CD4-positive, alpha-beta memory T cell (primary cell): Measurements from ENCODE around the gene SEMA6C. TPM values are rescaled to one million over a fixed set of nuclear protein-coding genes. Genes with fewer than 3 reads are reported as not detected.

ENCODE experiments used
- polyA plus RNA-seq, 2 donors: library from polyadenylated mRNA; unstranded; fragments of 300-500 nt; fragmentation: Illumina TruSeq; gene quantifications; one replicate each; pipeline ENCODE4 v1.2.3, GENCODE V29; 2021
- total RNA-seq, 2 experiments: library from RNA; stranded (reverse); gene quantifications; one replicate each; pipeline ENCODE4 v1.2.3, GENCODE V29; 2021

Gene SEMA6C
- total and polyA plus RNA-seq, 4 experiments from 2014 or later = 0.54 to 8.2 (median 4.9) TPM

Other genes with a start within 250 kb of the SEMA6C start
- 10 to 100 TPM; 71.4 to 72.6 TPM for gene SETDB1, start 220.3 kb downstream of the SEMA6C start, total RNA-seq
- 10 to 100 TPM in 1 of 2 donors, 1 to 10 TPM in 1; 9.8 to 14.2 TPM for gene SETDB1, start 220.3 kb downstream of the SEMA6C start, polyA plus RNA-seq
- gene CERS2, start 171.8 kb downstream of the SEMA6C start, total RNA-seq = 100 to 1,000 TPM; 145 to 149 TPM
- gene CERS2, start 171.8 kb downstream of the SEMA6C start, polyA plus RNA-seq = 100 to 1,000 TPM; 184 to 206 TPM
- under 1 TPM in 1 of 2 experiments, not detected in 1; 0.17 TPM for gene ANXA9, start 164.3 kb downstream of the SEMA6C start, total RNA-seq
- under 1 TPM; 0.23 to 0.33 TPM for gene ANXA9, start 164.3 kb downstream of the SEMA6C start, polyA plus RNA-seq
- 10 to 100 TPM; 31.4 to 32.1 TPM for gene MINDY1, start 139.7 kb downstream of the SEMA6C start, total RNA-seq
- 10 to 100 TPM in 1 of 2 donors, 1 to 10 TPM in 1; 6.5 to 17.6 TPM for gene MINDY1, start 139.7 kb downstream of the SEMA6C start, polyA plus RNA-seq
- 10 to 100 TPM; 35.0 to 38.9 TPM for gene PRUNE1, start 138.2 kb downstream of the SEMA6C start, total RNA-seq
- gene PRUNE1, start 138.2 kb downstream of the SEMA6C start, polyA plus RNA-seq = 10 to 100 TPM; 52.6 to 59.0 TPM
- gene BNIPL, start 110.0 kb downstream of the SEMA6C start, total RNA-seq = 1 to 10 TPM; 4.6 to 8.3 TPM
- not detected for gene BNIPL, start 110.0 kb downstream of the SEMA6C start, polyA plus RNA-seq
- 1 to 10 TPM; 2.4 to 3.5 TPM for gene C1orf56, start 98.9 kb downstream of the SEMA6C start, total RNA-seq
- 1 to 10 TPM; 1.4 to 3.6 TPM for gene C1orf56, start 98.9 kb downstream of the SEMA6C start, polyA plus RNA-seq
- 100 to 1,000 TPM; 478 to 483 TPM for gene CDC42SE1, start 87.0 kb downstream of the SEMA6C start, total RNA-seq
- gene CDC42SE1, start 87.0 kb downstream of the SEMA6C start, polyA plus RNA-seq = 100 to 1,000 TPM in 1 of 2 donors, 10 to 100 TPM in 1; 66.2 to 100 TPM
- gene MLLT11, start 86.2 kb downstream of the SEMA6C start, total RNA-seq = 1 to 10 TPM; 4.5 to 4.9 TPM
- 1 to 10 TPM; 3.6 to 3.9 TPM for gene MLLT11, start 86.2 kb downstream of the SEMA6C start, polyA plus RNA-seq
- gene GABPB2, start 75.9 kb downstream of the SEMA6C start, total RNA-seq = 10 to 100 TPM; 36.8 to 42.8 TPM
- 10 to 100 TPM in 1 of 2 donors, 1 to 10 TPM in 1; 4.9 to 14.2 TPM for gene GABPB2, start 75.9 kb downstream of the SEMA6C start, polyA plus RNA-seq
- 10 to 100 TPM; 45.9 to 49.7 TPM for gene TNFAIP8L2, start 10.0 kb upstream of the SEMA6C start, total RNA-seq
- gene TNFAIP8L2, start 10.0 kb upstream of the SEMA6C start, polyA plus RNA-seq = 10 to 100 TPM; 10.8 to 42.3 TPM
- 1 to 10 TPM; 1.0 to 1.3 TPM for gene LYSMD1, start 19.3 kb upstream of the SEMA6C start, total RNA-seq
- under 1 TPM in 1 of 2 donors, not detected in 1; 0.59 TPM for gene LYSMD1, start 19.3 kb upstream of the SEMA6C start, polyA plus RNA-seq
- gene SCNM1, start 19.5 kb upstream of the SEMA6C start, total RNA-seq = 10 to 100 TPM; 57.4 to 61.4 TPM
- 10 to 100 TPM; 76.5 to 80.9 TPM for gene SCNM1, start 19.5 kb upstream of the SEMA6C start, polyA plus RNA-seq
- gene TMOD4, start 29.4 kb upstream of the SEMA6C start, total RNA-seq = 1 to 10 TPM; 6.4 TPM
- gene TMOD4, start 29.4 kb upstream of the SEMA6C start, polyA plus RNA-seq = not detected
- gene VPS72, start 43.6 kb upstream of the SEMA6C start, total RNA-seq = 10 to 100 TPM; 68.1 to 68.4 TPM
- gene VPS72, start 43.6 kb upstream of the SEMA6C start, polyA plus RNA-seq = 100 to 1,000 TPM in 1 of 2 donors, 10 to 100 TPM in 1; 80.6 to 102 TPM
- 10 to 100 TPM; 50.8 to 53.1 TPM for gene PIP5K1A, start 51.9 kb upstream of the SEMA6C start, total RNA-seq
- gene PIP5K1A, start 51.9 kb upstream of the SEMA6C start, polyA plus RNA-seq = 10 to 100 TPM; 13.7 to 16.2 TPM
- 100 to 1,000 TPM; 143 to 151 TPM for gene PSMD4, start 108.1 kb upstream of the SEMA6C start, total RNA-seq
- gene PSMD4, start 108.1 kb upstream of the SEMA6C start, polyA plus RNA-seq = 100 to 1,000 TPM; 242 to 380 TPM
- 10 to 100 TPM; 39.2 to 39.3 TPM for gene ZNF687, start 135.7 kb upstream of the SEMA6C start, total RNA-seq
- 1 to 10 TPM in 1 of 2 donors, under 1 TPM in 1; 0.36 to 1.3 TPM for gene ZNF687, start 135.7 kb upstream of the SEMA6C start, polyA plus RNA-seq
- gene PI4KB, start 180.8 kb upstream of the SEMA6C start, total RNA-seq = 10 to 100 TPM; 87.2 to 97.4 TPM
- gene PI4KB, start 180.8 kb upstream of the SEMA6C start, polyA plus RNA-seq = 10 to 100 TPM; 56.6 to 68.8 TPM
- 10 to 100 TPM; 56.3 to 64.3 TPM for gene RFX5, start 200.6 kb upstream of the SEMA6C start, total RNA-seq
- gene RFX5, start 200.6 kb upstream of the SEMA6C start, polyA plus RNA-seq = 10 to 100 TPM; 32.1 to 33.6 TPM
- not detected for gene SELENBP1, start 226.1 kb upstream of the SEMA6C start, total RNA-seq
- not detected for gene SELENBP1, start 226.1 kb upstream of the SEMA6C start, polyA plus RNA-seq